Measurements from ENCODE around the gene DCTN1.
A peak's percentile ranks its signal among the peaks of the same experiment; 100 is the strongest.
"Not testable (repeated sequence)": the region's sequence is repeated elsewhere in the genome, so short reads cannot be mapped to it uniquely, and the experiment has no call there.

Gene DCTN1

DNA sequence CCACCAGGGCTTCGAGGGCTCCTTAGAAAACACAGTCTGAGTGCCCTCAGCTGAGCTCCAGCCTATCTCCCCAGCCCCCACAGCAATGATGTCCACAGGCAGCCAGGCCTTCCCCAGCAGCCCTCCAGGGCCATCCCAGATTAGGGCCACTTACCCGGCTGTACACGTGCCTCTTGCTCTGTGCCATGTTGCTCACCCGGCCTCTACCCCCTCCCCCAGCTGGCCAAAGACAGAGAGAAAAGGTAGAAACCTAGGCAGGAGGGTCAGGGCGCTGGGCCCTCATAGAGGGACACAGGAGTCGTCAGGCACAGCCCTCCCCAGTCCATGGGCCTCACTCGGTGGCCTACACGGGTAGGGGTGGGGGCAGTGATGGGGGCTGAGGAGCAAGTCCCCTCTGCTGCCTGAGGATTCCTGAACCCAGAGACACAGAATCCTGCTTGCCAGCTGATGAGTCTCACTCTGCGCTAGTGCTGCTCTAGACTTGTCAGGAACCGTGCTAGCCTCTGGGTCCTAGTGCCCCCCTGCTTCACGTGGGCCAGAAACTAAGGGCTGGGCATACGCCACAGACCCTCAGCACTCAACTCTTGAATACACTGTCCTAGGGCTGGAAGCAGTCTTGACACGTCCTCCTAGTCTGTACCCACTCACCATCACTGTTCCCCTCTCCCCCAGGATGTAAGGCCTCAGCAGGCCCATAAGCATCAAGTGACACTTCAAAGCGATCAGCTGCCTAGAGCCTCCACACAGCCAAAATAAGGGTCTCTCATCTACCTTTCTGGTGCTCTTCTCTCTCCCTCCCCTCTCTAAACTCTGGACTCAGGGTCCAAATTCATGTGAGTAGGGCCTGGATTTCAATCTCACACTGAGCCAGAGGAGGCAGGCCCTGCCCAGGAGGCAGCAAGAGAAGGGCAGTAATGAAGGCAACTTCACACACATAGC is at the start of gene DCTN1:
DCTN1 (minus strand) TSS at position 461 of the 939 bp plus-strand sequence; CDS start at position 187, 274 bp downstream.
- peak; percentile 29 for DNase-seq

- DNase-seq, result no peak
Measured at GRCh38 chr2:74428675-74429074, 48.6 kb upstream of the DCTN1 start.

GRCh38 chr2:74427551-74427950 is 47.4 kb upstream of the DCTN1 start:
- DNase-seq, result no peak

GRCh38 chr2:74426181-74426758 is 46.2 kb upstream of the DCTN1 start:
- no peak for DNase-seq

DNA sequence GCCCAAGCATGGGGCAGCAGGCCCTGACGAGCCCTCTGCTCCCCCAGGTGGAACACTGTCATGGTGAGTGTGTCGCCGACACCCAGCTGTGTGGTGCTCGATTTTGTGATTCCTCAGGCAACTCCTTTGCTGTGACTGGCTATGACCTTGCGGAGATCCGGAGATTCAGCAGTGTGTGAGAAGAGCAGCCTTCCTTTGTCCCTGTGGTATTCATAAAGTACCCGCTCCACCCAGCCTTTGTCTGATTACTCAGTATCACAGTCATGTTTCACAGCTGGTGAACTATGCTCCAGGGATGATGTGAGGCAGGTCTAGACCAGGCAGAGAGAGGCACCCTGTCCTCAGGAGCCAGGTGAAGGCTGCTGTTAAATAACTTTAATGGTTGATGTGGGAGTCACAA is 45.4 kb upstream of the DCTN1 start:
- DNase-seq, result no peak

- DNase-seq, result no peak
Measured at GRCh38 chr2:74424995-74425406, 44.9 kb upstream of the DCTN1 start.

- no peak for DNase-seq
Measured at GRCh38 chr2:74424139-74424992, 44.3 kb upstream of the DCTN1 start.

DNA sequence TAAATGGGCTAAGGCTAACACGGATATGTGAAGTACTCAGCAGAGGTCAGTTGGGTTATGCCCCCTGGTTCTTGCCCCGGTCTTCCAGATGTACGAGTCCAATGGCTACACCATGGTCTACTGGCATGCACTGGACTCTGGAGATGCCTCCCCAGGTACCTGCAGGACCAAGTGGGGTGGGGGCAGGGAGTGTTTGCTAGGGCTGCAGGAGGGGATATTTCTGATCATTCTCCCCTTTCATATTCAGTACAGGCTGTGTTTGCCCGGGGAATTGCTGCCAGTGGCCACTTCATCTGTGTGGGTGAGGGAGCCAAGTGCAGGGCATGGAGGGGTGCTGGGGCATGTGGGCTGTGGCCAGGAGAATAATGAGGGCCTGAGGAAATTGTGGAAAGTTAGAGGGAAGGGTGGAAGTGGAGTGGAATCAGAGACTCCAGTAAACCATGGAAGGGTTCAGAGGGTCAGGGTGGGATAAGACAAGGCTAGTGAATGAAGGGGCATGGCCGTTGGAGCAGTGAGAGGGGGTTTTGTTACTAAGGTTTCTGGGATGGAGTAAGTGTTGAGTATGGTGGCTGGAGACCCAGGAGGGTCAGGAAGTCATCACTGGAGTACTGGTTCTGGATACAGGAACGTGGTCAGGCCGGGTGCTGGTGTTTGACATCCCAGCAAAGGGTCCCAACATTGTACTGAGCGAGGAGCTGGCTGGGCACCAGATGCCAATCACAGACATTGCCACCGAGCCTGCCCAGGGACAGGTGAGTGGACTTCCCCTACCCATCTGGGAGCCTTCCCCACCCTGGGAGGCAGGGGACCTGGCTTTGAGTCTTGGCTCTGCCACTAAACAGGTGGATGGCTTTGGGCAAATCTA is 43.4 kb upstream of the DCTN1 start:
- DNase-seq, result no peak

DNA sequence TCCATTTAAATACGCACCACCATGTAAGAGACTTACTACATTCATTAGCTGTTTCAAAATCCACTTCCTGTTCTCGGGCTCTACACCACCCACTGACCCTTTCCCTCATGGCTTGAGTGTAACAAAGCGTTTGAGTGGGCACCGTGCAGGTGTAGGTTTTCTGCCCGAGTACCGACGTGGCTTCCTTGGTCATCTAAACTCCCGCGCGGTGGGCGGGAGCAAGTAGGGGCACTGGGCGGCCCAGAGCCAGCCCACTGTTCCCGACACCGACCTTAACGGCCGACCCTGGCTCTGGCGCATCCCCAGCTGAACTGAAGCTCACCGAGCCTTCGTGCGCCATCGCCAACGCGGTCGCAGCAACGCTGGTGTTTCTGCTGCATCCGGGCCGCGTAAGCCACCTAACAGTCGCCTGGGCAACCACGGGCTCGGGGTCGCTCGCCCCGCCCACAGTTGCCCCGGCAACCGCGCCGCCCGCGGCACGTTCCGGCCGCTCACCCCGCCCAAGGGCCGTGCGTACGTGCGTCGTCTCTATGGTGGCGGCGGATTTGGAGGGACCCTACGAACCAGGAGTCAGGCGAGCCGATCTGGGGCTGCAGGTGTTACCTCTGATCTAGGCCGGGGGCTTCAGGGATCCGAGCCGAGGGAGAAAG is 41.2 kb upstream of the DCTN1 start, which contains the start of the genes C2orf81 and WDR54:
C2orf81 (minus strand) TSS at position 399 of the 650 bp plus-strand sequence; CDS start at position 340, 59 bp downstream.
WDR54 (plus strand) TSS at position 510 of the 650 bp plus-strand sequence. CDS start 424 bp downstream, outside the sequence.
- DNase-seq, result peak; percentile 97

DNA sequence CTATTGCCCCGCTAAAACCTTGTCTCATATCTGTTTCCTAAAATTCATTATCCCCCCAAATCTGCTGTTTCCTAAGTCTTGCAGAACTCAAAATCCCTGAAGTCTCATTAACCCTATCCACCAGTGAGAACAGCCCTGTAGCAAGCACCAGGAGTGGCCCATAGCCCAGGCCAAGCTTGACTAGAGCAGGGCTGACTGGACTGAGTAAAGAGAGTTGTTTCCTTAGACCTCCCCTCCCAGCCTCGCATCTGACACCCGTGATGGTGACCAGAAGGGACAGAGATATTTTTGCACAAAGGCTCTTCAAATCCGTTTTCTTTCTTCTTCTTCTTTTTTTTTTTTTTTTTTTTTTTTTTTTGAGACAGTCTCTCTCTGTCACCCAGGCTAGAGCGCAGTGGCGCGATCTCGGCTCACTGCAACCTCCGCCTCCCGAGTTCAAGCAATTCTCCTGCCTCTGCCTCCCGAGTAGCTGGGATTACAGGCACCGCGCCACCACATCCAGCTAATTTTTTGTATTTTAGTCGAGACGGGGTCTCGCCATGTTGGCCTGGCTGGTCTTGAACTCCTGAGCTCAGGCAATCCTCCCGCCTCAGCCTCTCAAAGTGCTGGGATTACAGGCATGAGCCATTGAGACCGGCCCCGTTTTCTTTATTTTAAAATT is 40.5 kb upstream of the DCTN1 start:
- DNase-seq, result not testable (repeated sequence)

DNA sequence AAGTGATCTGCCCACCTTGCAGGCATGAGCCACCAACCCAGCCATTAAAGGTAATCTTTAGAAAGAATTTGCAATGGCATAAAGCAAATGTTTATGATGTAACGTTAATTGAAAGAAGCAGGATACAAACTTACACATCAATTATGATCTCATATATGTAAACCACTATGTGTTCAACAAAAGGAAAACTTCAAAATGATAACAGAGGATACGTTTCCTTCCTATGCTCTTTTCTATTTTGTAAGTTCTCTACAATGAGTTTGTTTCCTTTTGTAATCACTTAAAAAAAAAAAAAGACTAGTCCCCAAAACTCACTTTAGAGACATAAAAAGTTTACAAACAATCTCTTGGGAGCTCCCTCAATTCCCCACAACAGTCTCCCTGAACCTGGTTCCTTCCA is 39.9 kb upstream of the DCTN1 start:
- no peak for DNase-seq

GRCh38 chr2:74419345-74419744 is 39.2 kb upstream of the DCTN1 start:
- no peak for DNase-seq

DNA sequence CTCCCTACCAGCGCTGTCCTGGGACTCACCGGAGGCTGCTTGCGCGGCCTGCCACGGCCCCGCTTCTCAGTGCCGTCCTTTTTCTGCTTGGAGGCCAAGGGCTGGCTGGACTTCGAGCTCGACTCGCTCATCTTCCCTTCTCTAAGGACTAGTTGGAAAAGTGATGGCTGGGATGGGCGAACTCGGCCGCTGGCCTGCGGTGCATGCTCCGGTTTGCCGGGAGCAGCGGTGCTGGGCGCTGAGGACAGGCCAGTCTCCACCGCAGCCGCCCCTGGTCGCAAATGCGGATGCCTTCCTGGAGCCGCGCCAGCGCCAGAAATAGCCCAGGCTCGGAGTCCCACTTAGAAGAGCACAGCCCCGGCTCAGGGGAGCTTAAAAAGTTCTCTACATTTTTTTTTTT is 38.2 kb upstream of the DCTN1 start:
- DNase-seq, result no peak

- DNase-seq, result no peak
Measured at GRCh38 chr2:74417763-74418162, 37.7 kb upstream of the DCTN1 start.

GRCh38 chr2:74417197-74417596 is 37.1 kb upstream of the DCTN1 start:
- DNase-seq, result no peak

DNA sequence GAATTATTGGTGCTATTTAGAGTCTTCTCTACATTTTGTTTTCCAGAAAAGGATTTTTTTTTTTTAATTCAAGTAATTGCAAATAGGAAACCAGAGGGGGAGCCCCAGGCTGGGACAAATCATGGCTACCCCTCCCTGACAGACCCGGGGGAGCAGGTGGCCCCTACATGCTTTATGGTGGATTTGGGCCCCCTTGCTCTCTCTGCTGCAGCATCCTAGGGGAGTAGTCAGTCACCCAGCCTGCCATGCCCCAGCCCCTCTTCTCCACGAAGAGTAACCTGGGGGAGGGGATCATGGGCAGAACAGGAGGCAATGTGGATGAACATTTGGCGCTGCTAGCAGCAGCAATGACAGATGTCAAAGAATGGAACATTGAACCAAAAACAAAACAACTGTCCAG is 36.7 kb upstream of the DCTN1 start:
- DNase-seq, result no peak

GRCh38 chr2:74415762-74416395 is 35.8 kb upstream of the DCTN1 start:
- DNase-seq, result no peak

DNA sequence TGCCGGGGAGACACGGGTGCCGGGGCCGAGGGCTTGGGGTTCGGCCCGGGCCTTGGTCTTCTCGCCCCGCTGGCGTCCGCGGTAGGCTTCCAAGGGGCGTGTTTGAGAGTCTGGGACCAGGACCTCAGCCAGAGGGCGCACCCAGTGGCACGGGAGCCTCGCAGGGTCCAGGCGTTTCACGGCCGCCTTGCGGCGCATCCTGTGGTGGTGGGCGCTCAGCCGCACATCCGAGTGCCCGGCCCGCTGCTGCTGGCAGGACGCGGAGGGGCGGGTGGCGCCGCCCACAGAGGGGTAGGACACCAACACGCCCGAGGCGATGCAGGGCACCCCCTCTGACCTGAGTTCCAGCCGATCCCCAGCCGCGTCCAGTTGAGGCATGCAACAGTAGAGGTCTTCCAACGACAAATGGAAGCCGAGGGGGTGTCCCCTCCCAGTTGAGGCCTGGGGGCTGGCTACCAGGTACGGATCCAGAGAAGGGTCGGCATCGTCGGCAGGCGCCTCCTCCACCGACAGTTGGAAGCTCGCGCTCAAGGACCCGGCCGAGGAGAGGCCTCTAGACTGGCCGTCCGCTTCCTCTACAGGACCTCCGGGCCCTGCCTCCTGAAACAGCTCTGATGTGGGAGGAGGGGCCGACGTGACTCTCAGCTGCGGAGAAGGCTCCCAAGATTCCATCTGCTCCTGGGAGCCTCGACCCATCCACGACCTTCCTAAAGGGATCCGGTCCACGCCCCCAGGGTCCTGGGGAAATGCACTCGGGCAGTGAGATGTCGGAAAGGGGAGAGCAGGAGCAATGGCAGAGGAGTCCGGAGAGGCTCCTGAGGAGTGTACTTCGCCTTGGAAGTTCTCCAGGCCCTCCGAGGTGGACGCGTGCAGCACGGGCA is 35.0 kb upstream of the DCTN1 start:
- peak; percentile 35 for DNase-seq

DNA sequence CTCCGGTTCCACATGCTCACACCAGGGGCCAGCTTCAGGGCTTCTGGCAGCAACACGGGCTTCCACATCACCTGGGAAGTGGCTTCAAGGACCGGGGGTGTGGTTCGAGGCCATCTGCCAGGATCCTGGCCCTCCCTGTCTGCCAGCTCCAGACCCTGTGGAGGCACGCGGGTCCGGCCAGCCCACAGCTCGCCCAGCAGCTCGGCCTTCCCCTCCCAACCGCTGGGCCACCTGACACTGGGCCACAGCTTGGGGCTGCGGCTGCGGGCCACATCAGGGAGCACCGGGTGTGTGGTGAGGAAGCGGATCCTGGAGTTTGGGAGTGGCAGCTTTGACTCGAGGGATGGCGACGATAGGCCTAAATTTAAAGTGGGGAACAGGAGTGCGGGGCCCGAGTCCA is 34.3 kb upstream of the DCTN1 start:
- no peak for DNase-seq
